ENCODE measurements around the gene ZNF555. TPM values are rescaled to one million over a fixed set of nuclear protein-coding genes. Genes with fewer than 3 reads are reported as not detected.

ZNF555 gene
- total and polyA plus RNA-seq, 2 of the 13 experiments (the other 11 are each of a cell fraction or from before 2014, with no cell fraction given): 5.0 to 8.0 TPM

DNA sequence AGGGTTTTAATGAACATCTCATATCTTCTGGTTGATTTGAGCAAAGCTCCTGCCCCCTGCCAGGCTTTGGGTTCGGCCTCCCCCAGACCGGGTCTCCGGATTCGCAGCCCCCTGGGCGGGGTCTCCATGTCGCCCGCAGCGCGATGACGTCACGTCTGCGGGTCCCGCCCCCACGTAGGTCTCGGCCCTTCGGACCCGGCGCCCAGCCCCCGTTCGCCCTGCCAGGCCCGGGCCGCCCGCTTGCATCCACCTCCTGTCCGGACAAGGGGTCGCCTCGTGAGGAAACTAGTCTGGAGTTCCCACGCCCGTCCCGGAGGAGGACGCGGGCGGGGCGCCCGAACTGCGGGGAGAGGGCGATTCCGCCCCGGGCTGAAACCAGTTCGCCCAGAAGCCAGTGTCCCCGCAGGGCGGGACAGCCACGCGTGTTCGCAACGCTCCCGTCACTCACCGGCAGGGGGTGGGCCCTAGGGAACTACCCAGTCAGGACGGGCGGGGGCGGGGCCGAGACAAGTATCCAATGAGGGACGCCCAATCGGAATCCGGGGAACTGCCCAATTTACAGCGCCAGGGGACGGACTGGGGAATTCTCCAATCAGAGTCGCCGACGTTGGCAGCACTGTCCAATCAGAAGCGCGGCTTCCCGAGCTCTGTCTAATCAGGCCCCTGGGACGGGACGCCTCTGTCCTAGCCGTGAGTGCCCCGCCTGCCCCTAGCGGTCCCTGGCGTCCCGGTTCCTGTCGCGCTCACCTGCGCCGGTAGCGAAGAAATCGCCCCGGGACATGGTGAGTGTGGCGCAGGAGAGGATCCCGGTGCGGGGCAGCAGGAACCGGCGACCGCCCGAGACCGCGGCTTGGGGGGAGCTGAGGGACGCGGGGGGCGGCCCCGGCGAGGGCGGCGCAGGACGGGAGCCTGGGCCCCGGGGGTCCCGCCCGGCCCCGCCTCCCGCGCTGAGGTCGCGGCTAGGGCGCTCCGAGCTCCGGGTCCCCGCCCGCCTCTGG, at the start of gene ZNF555 (continued):
- TF ChIP-seq, protein P1, sequence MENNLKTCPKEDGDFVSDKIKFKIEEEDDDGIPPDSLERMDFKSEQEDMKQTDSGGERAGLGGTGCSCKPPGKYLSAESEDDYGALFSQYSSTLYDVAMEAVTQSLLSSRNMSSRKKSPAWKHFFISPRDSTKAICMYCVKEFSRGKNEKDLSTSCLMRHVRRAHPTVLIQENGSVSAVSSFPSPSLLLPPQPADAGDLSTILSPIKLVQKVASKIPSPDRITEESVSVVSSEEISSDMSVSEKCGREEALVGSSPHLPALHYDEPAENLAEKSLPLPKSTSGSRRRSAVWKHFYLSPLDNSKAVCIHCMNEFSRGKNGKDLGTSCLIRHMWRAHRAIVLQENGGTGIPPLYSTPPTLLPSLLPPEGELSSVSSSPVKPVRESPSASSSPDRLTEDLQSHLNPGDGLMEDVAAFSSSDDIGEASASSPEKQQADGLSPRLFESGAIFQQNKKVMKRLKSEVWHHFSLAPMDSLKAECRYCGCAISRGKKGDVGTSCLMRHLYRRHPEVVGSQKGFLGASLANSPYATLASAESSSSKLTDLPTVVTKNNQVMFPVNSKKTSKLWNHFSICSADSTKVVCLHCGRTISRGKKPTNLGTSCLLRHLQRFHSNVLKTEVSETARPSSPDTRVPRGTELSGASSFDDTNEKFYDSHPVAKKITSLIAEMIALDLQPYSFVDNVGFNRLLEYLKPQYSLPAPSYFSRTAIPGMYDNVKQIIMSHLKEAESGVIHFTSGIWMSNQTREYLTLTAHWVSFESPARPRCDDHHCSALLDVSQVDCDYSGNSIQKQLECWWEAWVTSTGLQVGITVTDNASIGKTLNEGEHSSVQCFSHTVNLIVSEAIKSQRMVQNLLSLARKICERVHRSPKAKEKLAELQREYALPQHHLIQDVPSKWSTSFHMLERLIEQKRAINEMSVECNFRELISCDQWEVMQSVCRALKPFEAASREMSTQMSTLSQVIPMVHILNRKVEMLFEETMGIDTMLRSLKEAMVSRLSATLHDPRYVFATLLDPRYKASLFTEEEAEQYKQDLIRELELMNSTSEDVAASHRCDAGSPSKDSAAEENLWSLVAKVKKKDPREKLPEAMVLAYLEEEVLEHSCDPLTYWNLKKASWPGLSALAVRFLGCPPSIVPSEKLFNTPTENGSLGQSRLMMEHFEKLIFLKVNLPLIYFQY (CRISPR knock-in tag; IDR thresholded peaks at IDR 0.05; ENCODE audit: borderline replicate concordance): no peak; the same call in 1 of the 2 replicates
- no peak for TF ChIP-seq HOXA7 (CRISPR knock-in tag; IDR thresholded peaks at IDR 0.05)
- TF ChIP-seq FOXA1 (IDR thresholded peaks at IDR 0.05): no peak
- TF ChIP-seq FOXA1 (CRISPR knock-in tag; IDR thresholded peaks at IDR 0.05): no peak
- TF ChIP-seq, protein P2, sequence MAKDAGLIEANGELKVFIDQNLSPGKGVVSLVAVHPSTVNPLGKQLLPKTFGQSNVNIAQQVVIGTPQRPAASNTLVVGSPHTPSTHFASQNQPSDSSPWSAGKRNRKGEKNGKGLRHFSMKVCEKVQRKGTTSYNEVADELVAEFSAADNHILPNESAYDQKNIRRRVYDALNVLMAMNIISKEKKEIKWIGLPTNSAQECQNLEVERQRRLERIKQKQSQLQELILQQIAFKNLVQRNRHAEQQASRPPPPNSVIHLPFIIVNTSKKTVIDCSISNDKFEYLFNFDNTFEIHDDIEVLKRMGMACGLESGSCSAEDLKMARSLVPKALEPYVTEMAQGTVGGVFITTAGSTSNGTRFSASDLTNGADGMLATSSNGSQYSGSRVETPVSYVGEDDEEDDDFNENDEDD (CRISPR knock-in tag; IDR thresholded peaks at IDR 0.05; ENCODE audit: borderline replicate concordance): no peak
- TF ChIP-seq MAZ (IDR thresholded peaks at IDR 0.05; ENCODE audit: borderline replicate concordance, low read depth, low read length): no peak
- no peak; the same call in 1 of the 2 replicates for TF ChIP-seq MAZ (CRISPR knock-in tag; IDR thresholded peaks at IDR 0.05; ENCODE audit: low read depth)
- TF ChIP-seq ARNTL (CRISPR knock-in tag; IDR thresholded peaks at IDR 0.05): 0 out of 2 replicates have a peak, but pooled peaks have one; percentile 24
- TF ChIP-seq ZNF160 (CRISPR knock-in tag; IDR thresholded peaks at IDR 0.05): no peak
- TF ChIP-seq, protein P3, sequence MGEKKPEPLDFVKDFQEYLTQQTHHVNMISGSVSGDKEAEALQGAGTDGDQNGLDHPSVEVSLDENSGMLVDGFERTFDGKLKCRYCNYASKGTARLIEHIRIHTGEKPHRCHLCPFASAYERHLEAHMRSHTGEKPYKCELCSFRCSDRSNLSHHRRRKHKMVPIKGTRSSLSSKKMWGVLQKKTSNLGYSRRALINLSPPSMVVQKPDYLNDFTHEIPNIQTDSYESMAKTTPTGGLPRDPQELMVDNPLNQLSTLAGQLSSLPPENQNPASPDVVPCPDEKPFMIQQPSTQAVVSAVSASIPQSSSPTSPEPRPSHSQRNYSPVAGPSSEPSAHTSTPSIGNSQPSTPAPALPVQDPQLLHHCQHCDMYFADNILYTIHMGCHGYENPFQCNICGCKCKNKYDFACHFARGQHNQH (CRISPR knock-in tag; IDR thresholded peaks at IDR 0.05): peak; percentile 48; the same call in 1 of the 2 replicates
- no peak for TF ChIP-seq SYNCRIP (IDR thresholded peaks at IDR 0.05; ENCODE audit: insufficient read depth, low read depth, low read length)
- TF ChIP-seq HOXA3 (CRISPR knock-in tag; IDR thresholded peaks at IDR 0.05): peak; percentile 92
- TF ChIP-seq, protein P4, sequence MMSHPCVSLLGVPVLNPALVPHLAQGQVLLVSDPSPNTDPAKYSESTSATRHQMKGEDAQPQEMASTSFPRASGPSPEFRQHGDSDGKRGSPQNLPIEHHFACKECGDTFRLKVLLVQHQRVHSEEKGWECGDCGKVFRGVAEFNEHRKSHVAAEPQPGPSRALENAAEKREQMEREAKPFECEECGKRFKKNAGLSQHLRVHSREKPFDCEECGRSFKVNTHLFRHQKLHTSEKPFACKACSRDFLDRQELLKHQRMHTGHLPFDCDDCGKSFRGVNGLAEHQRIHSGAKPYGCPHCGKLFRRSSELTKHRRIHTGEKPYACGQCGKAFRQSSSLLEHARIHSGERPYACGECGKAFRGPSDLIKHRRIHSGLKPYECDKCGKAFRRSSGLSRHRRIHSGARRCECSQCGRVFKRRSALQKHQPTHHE (CRISPR knock-in tag; IDR thresholded peaks at IDR 0.05; ENCODE audit: borderline replicate concordance): peak; percentile 89; the same call in 1 of the 2 replicates
- TF ChIP-seq ZNF30 (CRISPR knock-in tag; IDR thresholded peaks at IDR 0.05): 0 out of 2 replicates have a peak, but pooled peaks have one; percentile 69
- TF ChIP-seq, protein P5, sequence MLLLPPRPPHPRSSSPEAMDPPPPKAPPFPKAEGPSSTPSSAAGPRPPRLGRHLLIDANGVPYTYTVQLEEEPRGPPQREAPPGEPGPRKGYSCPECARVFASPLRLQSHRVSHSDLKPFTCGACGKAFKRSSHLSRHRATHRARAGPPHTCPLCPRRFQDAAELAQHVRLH (CRISPR knock-in tag; IDR thresholded peaks at IDR 0.05; ENCODE audit: borderline replicate concordance, low read depth): peak; percentile 71; the same call in 1 of the 2 replicates
- TF ChIP-seq, protein P6, sequence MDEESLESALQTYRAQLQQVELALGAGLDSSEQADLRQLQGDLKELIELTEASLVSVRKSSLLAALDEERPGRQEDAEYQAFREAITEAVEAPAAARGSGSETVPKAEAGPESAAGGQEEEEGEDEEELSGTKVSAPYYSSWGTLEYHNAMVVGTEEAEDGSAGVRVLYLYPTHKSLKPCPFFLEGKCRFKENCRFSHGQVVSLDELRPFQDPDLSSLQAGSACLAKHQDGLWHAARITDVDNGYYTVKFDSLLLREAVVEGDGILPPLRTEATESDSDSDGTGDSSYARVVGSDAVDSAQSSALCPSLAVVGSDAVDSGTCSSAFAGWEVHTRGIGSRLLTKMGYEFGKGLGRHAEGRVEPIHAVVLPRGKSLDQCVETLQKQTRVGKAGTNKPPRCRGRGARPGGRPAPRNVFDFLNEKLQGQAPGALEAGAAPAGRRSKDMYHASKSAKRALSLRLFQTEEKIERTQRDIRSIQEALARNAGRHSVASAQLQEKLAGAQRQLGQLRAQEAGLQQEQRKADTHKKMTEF (CRISPR knock-in tag; IDR thresholded peaks at IDR 0.05): peak; percentile 95
- TF ChIP-seq ZZZ3 (CRISPR knock-in tag; IDR thresholded peaks at IDR 0.05; ENCODE audit: borderline replicate concordance): no peak
- no peak for TF ChIP-seq ZNF446 (CRISPR knock-in tag; IDR thresholded peaks at IDR 0.05)
- no peak for TF ChIP-seq TBP (CRISPR knock-in tag; IDR thresholded peaks at IDR 0.05)
